ENCODE data around the gene LRRC4. TPM values are rescaled to one million over a fixed set of nuclear protein-coding genes. Genes with fewer than 3 reads are reported as not detected.

Gene LRRC4
- total RNA-seq, 1 donor from 2014 or later = 13.9 TPM

- FAIRE-seq (no peak), DNase-seq (ENCODE audit: low spot score in 2 of 2) (no peak)
Observed at GRCh38 chr7:128060018-128060417, 28.8 kb upstream of the LRRC4 start.

- no peak for DNase-seq (ENCODE audit: low spot score in 2 of 2)
- FAIRE-seq = no peak
Observed at GRCh38 chr7:128059143-128059988, 28.1 kb upstream of the LRRC4 start.

GRCh38 chr7:128057909-128058308 lies 26.7 kb upstream of the LRRC4 start:
- FAIRE-seq (no peak), DNase-seq (ENCODE audit: low spot score in 2 of 2) (no peak)

- DNase-seq (ENCODE audit: low spot score in 2 of 2) (no peak), FAIRE-seq (no peak)
Observed at GRCh38 chr7:128056901-128057300, 25.7 kb upstream of the LRRC4 start.

- FAIRE-seq (no peak), DNase-seq (ENCODE audit: low spot score in 2 of 2) (no peak)
Observed at GRCh38 chr7:128055637-128056036, 24.4 kb upstream of the LRRC4 start.

GRCh38 chr7:128054511-128054910 lies 23.3 kb upstream of the LRRC4 start:
- no peak for FAIRE-seq
- no peak for DNase-seq (ENCODE audit: low spot score in 2 of 2)

GRCh38 chr7:128053991-128054390 lies 22.8 kb upstream of the LRRC4 start:
- no peak for FAIRE-seq

GRCh38 chr7:128053023-128053422 lies 21.8 kb upstream of the LRRC4 start:
- FAIRE-seq = no peak
- no peak for DNase-seq (ENCODE audit: low spot score in 2 of 2)

More at GRCh38 chr7:128053991-128054390, 22.8 kb upstream of the LRRC4 start:
- DNase-seq (ENCODE audit: low spot score in 2 of 2) = no peak

GRCh38 chr7:128052404-128052803 lies 21.2 kb upstream of the LRRC4 start:
- DNase-seq (ENCODE audit: low spot score in 2 of 2) = no peak
- FAIRE-seq = no peak

- no peak for FAIRE-seq
- DNase-seq (ENCODE audit: low spot score in 2 of 2) = no peak
Observed at GRCh38 chr7:128045766-128046165, 14.5 kb upstream of the LRRC4 start.

- DNase-seq (ENCODE audit: low spot score in 2 of 2) = no peak
- FAIRE-seq = no peak
Observed at GRCh38 chr7:128045158-128045557, 13.9 kb upstream of the LRRC4 start.

GRCh38 chr7:128044064-128044463 lies 12.8 kb upstream of the LRRC4 start:
- FAIRE-seq = no peak
- no peak for DNase-seq (ENCODE audit: low spot score in 2 of 2)

- DNase-seq (ENCODE audit: low spot score in 2 of 2) (peak; percentile 43 to 64), FAIRE-seq (peak; percentile 23)
Observed at GRCh38 chr7:128042012-128042411, 10.8 kb upstream of the LRRC4 start.

- no peak for DNase-seq (ENCODE audit: low spot score in 2 of 2)
- FAIRE-seq = no peak
Observed at GRCh38 chr7:128041203-128041602, 10.0 kb upstream of the LRRC4 start.

- FAIRE-seq = no peak
Observed at GRCh38 chr7:128040205-128040604, 9.0 kb upstream of the LRRC4 start.

GRCh38 chr7:128039544-128039953 lies 8.3 kb upstream of the LRRC4 start:
- no peak for DNase-seq (ENCODE audit: low spot score in 2 of 2)
- no peak for FAIRE-seq

More at GRCh38 chr7:128040205-128040604, 9.0 kb upstream of the LRRC4 start:
- DNase-seq (ENCODE audit: low spot score in 2 of 2) = no peak

GRCh38 chr7:128037880-128038619 lies 6.8 kb upstream of the LRRC4 start:
- FAIRE-seq (no peak), DNase-seq (ENCODE audit: low spot score in 2 of 2) (no peak)

GRCh38 chr7:128037081-128037480 lies 5.8 kb upstream of the LRRC4 start:
- FAIRE-seq (no peak), DNase-seq (ENCODE audit: low spot score in 2 of 2) (no peak)

- FAIRE-seq = no peak
Observed at GRCh38 chr7:128036226-128036940, 5.1 kb upstream of the LRRC4 start.

GRCh38 chr7:128035712-128036111 lies 4.5 kb upstream of the LRRC4 start:
- no peak for FAIRE-seq

More at GRCh38 chr7:128036226-128036940, 5.1 kb upstream of the LRRC4 start:
- no peak for DNase-seq (ENCODE audit: low spot score in 2 of 2)

GRCh38 chr7:128034825-128035224 lies 3.6 kb upstream of the LRRC4 start:
- FAIRE-seq (no peak), DNase-seq (ENCODE audit: low spot score in 2 of 2) (no peak)

More at GRCh38 chr7:128035712-128036111, 4.5 kb upstream of the LRRC4 start:
- peak in 1 of 2 donors; percentile 46 for DNase-seq (ENCODE audit: low spot score in 2 of 2)
